Measurements from ENCODE around the gene USP47.

Gene USP47

GRCh38 chr11:11966354-11966741 is 124.6 kb downstream of the USP47 start:
- no peak for TF ChIP-seq CTCF (IDR thresholded peaks at IDR 0.05)
- Histone ChIP-seq H3K4me3 (no peak overlapping the region), H3K4me1 (peaks cover 0 to 30% (median 7%) of the 10 kb centered on the region in 4 donors), H3K36me3 (peaks cover 0 to 59% (median 27%) of the 10 kb centered on the region in 3 donors), H3K27ac (no peak overlapping the region), H3K27me3 (no peaks in the 10 kb centered on the region), H3K9me3 (no peaks in the 10 kb centered on the region)
- intact Hi-C loops (cut with DNase I; ENCODE audit: low total_unique reads): no loop called here
- DNase-seq: no peak

DNA sequence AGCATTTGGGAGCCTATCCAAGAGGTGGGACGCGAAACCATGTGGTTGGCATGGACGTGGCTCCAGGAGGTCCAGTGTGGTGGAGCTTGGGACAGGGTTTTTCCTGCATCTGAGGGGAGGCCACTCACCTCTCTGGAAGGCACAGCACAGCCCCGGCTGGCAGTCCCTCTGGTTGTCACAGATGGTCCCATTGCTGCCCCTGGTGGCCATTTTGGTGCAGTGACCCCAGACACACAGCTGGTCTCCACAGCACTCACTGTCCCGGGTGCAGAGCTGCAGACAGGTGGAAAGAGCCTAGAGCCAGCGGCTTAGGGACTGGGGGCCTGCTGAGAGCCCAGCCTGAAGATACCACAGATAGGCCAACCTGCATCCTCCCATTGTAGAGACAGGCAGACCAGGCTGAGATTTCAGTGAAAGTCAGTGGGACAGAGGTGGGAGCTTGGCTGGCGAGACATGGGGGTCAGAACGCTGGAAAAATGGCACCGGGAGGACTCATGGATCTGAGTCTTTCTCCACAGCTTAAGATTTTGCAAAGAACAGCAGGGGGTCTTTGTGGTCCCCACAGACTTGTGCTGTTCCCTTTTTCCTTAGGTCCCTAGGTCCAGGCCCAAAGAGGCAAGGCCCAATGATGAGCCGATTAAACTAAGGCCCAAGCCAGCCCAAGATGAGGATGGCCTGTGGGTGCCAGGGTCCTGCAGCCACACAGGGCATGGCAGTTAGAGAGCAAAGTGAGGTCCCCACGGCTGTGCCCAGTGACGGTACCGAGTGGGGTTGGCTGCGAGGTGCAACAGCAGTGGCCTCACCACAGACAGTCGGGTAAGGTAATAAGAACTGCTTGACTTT is 125.3 kb downstream of the USP47 start:
- H3K36me3 ChIP-seq: peaks cover 0 to 59% (median 23%) of the 10 kb centered on the region in 3 donors
- no peaks in the 10 kb centered on the region for H3K9me3 ChIP-seq
- H3K4me1 ChIP-seq: peaks cover 0 to 30% (median 12%) of the 10 kb centered on the region in 4 donors
- peak; percentile 70 to 81 for TF ChIP-seq CTCF (IDR thresholded peaks at IDR 0.05)
- DNase-seq: peak; percentile 79 to 81
- no peak overlapping the region for H3K27ac ChIP-seq
- intact Hi-C loops (cut with DNase I; ENCODE audit: low total_unique reads): no loop called here
- no peaks in the 10 kb centered on the region for H3K27me3 ChIP-seq
- H3K4me3 ChIP-seq: no peak overlapping the region

- H3K4me3 ChIP-seq: no peak overlapping the region
Observed at GRCh38 chr11:11967669-11968510, 126.1 kb downstream of the USP47 start.

GRCh38 chr11:11968511-11969280 is 126.9 kb downstream of the USP47 start:
- TF ChIP-seq CTCF (IDR thresholded peaks at IDR 0.05): no peak
- peaks cover 7 to 46% (median 28%) of the 10 kb centered on the region in 4 donors for H3K4me1 ChIP-seq
- H3K36me3 ChIP-seq: peaks cover 0 to 48% (median 23%) of the 10 kb centered on the region in 3 donors
- DNase-seq: no peak
- no peak overlapping the region for H3K4me3 ChIP-seq
- H3K27ac ChIP-seq: peak overlapping the region; percentile 16 to 36
- intact Hi-C loops (cut with DNase I; ENCODE audit: low total_unique reads): no loop called here
- H3K27me3 ChIP-seq: no peaks in the 10 kb centered on the region
- H3K9me3 ChIP-seq: no peaks in the 10 kb centered on the region

More at GRCh38 chr11:11967669-11968510, 126.1 kb downstream of the USP47 start:
- Histone ChIP-seq H3K9me3 (no peaks in the 10 kb centered on the region), H3K36me3 (peaks cover 0 to 56% (median 23%) of the 10 kb centered on the region in 3 donors), H3K27me3 (no peaks in the 10 kb centered on the region), H3K27ac (no peak overlapping the region), H3K4me1 (peaks cover 3 to 38% (median 20%) of the 10 kb centered on the region in 4 donors)
- TF ChIP-seq CTCF (IDR thresholded peaks at IDR 0.05): no peak
- intact Hi-C loops (cut with DNase I; ENCODE audit: low total_unique reads): no loop called here
- no peak for DNase-seq

All from tibial artery (tissue), 4 donors.